Neural crest cell (in vitro differentiated cells): Measurements from ENCODE around the gene PRKN. TPM values are rescaled to one million over a fixed set of nuclear protein-coding genes. Genes with fewer than 3 reads are reported as not detected.
"Not testable (repeated sequence)": the region's sequence is repeated elsewhere in the genome, so short reads cannot be mapped to it uniquely, and the experiment has no call there.

Source experiments
- DNase-seq: peaks from one replicate; pipeline ENCODE4 v3.0.0; 2021; ENCODE audit warnings: low read depth, mixed read lengths, low spot score
- H3K27ac Mint-ChIP-seq: one replicate; pipeline ENCODE4 v1.8.0; 2021; ENCODE audit warnings: mild to moderate bottlenecking, mixed read lengths; ENCODE audit not compliant: unreplicated experiment
- H3K27me3 Mint-ChIP-seq: 2 replicates; pipeline ENCODE4 v1.8.0; 2021; ENCODE audit warnings: low read depth, mild to moderate bottlenecking, mixed read lengths
- H3K36me3 Mint-ChIP-seq: 2 replicates; pipeline ENCODE4 v1.8.0; 2021; ENCODE audit warnings: low read depth, mild to moderate bottlenecking, mixed read lengths
- H3K4me1 Mint-ChIP-seq: 2 replicates; pipeline ENCODE4 v1.8.0; 2021; ENCODE audit warnings: mixed read lengths
- H3K4me3 Mint-ChIP-seq: one replicate; pipeline ENCODE4 v1.8.0; 2021; ENCODE audit warnings: mild to moderate bottlenecking, mixed read lengths
- H3K9me3 Mint-ChIP-seq: 2 replicates; pipeline ENCODE4 v1.8.0; 2021; ENCODE audit warnings: mixed read lengths
- CTCF ChIP-seq: fragments of 200-600 bp; sonication (generic); conservative IDR thresholded peaks from 2 replicates; pipeline ENCODE4 v1.5.0; 2021; ENCODE audit warnings: antibody characterized with exemption, mild to moderate bottlenecking
- total RNA-seq: library from RNA; stranded (reverse); gene quantifications from 2 replicates; pipeline ENCODE4 v1.2.1, GENCODE V29; 2021

The PRKN gene
- total RNA-seq, 1 donor from 2014 or later = 3.2 TPM

GRCh38 chr6:162681447-162681846 lies 46.1 kb downstream of the PRKN start:
- H3K27ac Mint-ChIP-seq = no peak overlapping the region
- peaks cover 3% of the 10 kb centered on the region for H3K9me3 Mint-ChIP-seq
- H3K36me3 Mint-ChIP-seq = no peaks in the 10 kb centered on the region
- DNase-seq = no peak
- no peak overlapping the region for H3K4me3 Mint-ChIP-seq
- H3K4me1 Mint-ChIP-seq = no peaks in the 10 kb centered on the region
- H3K27me3 Mint-ChIP-seq = no peaks in the 10 kb centered on the region
- TF ChIP-seq CTCF = no peak

- TF ChIP-seq CTCF = no peak
- H3K9me3 Mint-ChIP-seq = peaks cover 3% of the 10 kb centered on the region
- no peak for DNase-seq
- no peaks in the 10 kb centered on the region for H3K27me3 Mint-ChIP-seq
- H3K4me1 Mint-ChIP-seq = no peaks in the 10 kb centered on the region
- H3K36me3 Mint-ChIP-seq = no peaks in the 10 kb centered on the region
- H3K27ac Mint-ChIP-seq = no peak overlapping the region
- H3K4me3 Mint-ChIP-seq = no peak overlapping the region
These were observed 46.7 kb downstream of the PRKN start for GRCh38 chr6:162680871-162681270.

GRCh38 chr6:162680367-162680766 lies 47.2 kb downstream of the PRKN start:
- Mint-ChIP-seq H3K4me3 (no peak overlapping the region), H3K4me1 (no peaks in the 10 kb centered on the region), H3K27me3 (no peaks in the 10 kb centered on the region), H3K36me3 (no peaks in the 10 kb centered on the region), H3K27ac (no peak overlapping the region), H3K9me3 (peaks cover 3% of the 10 kb centered on the region)
- DNase-seq = no peak
- no peak for TF ChIP-seq CTCF

- H3K4me3 Mint-ChIP-seq = no peak overlapping the region
- peaks cover 4% of the 10 kb centered on the region for H3K9me3 Mint-ChIP-seq
- H3K27me3 Mint-ChIP-seq = no peaks in the 10 kb centered on the region
- TF ChIP-seq CTCF = no peak
- no peak overlapping the region for H3K27ac Mint-ChIP-seq
- DNase-seq = no peak
- H3K36me3 Mint-ChIP-seq = no peaks in the 10 kb centered on the region
- H3K4me1 Mint-ChIP-seq = no peaks in the 10 kb centered on the region
These were observed 47.9 kb downstream of the PRKN start for GRCh38 chr6:162679681-162680080.

- not testable (repeated sequence) for H3K4me1 Mint-ChIP-seq, H3K36me3 Mint-ChIP-seq, H3K4me3 Mint-ChIP-seq, DNase-seq, H3K9me3 Mint-ChIP-seq, H3K27ac Mint-ChIP-seq, H3K27me3 Mint-ChIP-seq
These were observed 48.7 kb downstream of the PRKN start for GRCh38 chr6:162678896-162679295.

- H3K9me3 Mint-ChIP-seq = peaks cover 5% of the 10 kb centered on the region
- no peaks in the 10 kb centered on the region for H3K36me3 Mint-ChIP-seq
These were observed 52.1 kb downstream of the PRKN start for GRCh38 chr6:162675503-162675902.

More at GRCh38 chr6:162675503-162675902, 52.1 kb downstream of the PRKN start:
- Mint-ChIP-seq H3K27me3 (no peaks in the 10 kb centered on the region), H3K4me1 (peaks cover under 1% of the 10 kb centered on the region), H3K4me3 (no peak overlapping the region), H3K27ac (no peak overlapping the region)
- DNase-seq = no peak
- no peak for TF ChIP-seq CTCF
